GM18867 (cell line): Measurements from ENCODE around the gene DBH.

Experiments
- ATAC-seq: cut with Tn5 transposase; IDR thresholded peaks from one replicate; pipeline ENCODE4 v1.9.1; 2021; ENCODE audit warnings: mild to moderate bottlenecking, moderate library complexity; ENCODE audit not compliant: unreplicated experiment

DBH gene

DNA sequence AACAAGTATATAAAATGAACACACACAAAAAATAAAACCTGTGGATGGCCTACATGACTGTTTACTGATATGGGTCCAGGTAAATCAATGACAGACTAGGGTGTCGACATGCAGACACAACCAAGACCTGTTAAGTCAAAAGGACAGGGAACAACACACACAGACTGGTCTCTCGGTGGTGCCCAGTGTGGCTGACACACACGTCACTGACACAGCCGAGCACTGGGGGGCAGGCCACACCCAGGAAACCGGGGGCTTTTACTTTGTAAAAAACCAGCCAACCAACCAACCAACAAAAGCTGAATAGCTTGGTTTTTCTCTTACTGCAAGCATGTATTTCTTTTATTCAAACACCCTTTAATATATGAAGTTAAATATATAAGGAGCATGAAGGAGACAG lies 31.9 kb upstream of the DBH start:
- no peak for ATAC-seq

DNA sequence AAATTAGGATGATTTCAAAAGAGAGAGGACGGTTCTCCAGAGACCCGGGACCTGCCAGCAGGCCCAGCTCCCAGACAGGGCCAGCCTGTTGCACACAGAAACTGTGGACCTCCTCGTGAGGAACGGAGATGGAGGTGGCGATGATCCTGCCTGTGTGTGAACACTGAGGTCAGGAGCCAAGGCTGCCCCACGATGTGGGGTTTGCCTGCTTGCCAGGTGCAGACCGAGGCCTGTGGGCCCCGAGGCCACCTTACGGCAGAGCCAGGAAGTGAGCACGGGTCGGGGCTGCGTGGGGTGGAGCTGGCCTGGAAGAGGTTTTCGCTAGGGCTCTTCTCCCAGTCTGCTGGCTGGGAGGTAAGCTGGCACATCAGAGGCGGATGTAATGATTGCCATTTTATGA lies 31.3 kb upstream of the DBH start:
- no peak for ATAC-seq

DNA sequence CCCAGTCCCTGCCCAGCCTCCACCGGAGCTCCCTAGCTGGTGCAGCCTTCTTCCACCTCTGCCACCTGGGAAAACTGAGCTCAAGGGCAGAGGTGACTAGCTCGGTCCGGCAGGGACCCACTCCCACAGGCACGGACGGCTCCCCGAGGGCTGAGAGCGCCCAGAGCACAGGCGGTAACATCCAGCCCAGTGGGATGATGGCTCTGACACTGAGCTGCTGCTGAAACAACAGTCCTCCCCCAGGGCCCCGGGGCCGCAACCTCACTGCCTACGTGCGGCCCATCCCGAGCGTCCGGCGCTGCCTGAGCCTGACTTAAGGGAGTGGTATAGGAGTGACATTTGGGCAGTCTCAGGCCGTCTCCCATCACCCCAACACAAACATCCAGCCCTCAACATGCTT lies 30.7 kb upstream of the DBH start:
- ATAC-seq = no peak

DNA sequence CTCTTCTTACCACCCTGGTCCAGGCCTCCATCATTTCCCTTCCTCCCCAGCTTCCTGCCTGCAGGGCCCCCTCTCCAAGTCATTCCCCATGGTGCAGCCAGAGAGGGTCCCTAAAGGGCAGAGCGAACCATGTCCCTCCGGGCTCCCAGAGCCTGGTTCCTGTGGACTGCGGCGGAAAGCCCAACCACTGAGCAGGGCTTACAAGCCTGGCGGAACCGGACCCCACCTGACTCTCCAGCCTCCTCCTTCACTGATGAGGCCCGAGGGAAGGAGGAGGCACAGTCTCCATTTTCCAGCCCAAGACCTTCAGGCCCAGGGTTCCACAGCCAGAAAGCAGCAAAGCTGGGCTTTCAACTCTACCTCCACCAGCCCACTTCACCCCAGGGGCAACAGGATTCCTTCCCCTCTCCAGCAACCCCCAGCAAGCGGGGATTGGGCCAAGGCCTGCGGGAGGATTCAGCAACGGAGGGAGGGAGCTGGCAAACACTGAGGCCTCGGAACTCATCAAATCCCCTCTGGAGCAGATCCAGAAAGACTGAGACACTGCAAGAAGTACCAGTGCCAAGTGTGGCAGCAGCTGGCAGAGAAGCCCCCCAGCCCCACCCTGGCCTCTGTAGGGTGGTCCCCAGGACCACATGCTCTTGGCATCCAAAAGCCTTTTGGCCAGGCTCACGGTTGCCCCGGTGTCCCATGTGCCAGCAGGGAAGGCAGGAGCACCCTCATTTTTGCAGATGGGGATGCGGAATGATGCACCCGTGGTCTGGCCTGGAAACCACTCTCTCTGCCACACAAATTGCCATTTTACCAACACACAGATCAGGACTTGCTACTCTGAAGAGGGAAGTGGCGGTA lies 30.1 kb upstream of the DBH start:
- ATAC-seq = no peak

DNA sequence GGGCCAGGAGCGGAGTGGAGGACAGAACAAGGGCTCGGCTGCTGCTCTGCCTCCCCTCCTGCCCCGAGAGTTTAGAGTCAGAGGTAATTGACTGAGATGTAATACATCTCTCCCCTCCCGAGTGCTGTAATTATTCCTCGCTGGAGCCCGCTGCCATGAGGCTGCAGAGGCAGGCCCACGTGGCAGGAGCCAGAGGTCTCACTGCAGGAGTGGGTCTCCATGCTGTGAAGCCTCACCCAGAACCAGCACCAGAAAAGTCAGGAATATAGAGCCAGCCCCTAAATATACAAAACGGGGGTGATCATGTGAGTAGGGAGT lies 29.5 kb upstream of the DBH start:
- no peak for ATAC-seq

DNA sequence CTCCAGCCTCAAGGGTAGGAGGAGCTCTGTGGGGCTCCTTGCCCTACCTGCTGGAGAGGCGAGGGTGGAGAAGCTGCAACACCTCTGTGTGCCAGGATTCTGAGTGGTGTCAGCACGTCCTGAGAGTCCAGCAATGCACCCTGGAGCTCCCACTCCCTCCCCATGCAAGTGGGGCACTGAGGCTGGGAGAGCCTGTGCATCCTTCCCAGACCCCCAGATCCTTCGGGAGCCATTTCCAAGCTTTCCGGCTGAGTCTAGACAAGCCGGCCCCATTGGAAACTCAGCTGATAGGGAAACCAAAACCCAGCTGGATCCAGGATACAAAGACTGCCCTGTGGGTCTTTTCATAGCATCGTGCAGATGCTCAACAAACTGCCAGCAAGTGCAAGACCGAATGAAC lies 28.8 kb upstream of the DBH start:
- no peak for ATAC-seq

DNA sequence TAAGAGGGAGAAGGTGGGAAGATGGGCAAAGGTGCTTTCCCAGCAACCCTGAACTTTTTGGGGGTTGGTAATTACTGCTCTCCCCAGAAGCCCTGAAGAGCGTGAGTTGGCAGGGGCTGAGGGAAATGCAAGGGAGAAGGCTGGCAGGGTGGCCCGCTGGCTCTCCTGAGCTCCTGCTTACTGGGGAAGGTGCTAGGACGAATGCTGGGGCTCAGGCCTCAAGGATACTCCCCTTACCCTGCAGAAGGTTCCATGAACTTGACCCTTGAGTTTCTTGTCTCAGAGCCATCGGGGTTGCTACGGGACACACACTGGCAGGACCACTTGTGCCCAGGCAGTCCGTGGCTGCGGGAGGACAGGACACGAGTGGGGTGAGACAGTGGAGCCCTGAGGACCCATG lies 28.2 kb upstream of the DBH start:
- no peak for ATAC-seq

DNA sequence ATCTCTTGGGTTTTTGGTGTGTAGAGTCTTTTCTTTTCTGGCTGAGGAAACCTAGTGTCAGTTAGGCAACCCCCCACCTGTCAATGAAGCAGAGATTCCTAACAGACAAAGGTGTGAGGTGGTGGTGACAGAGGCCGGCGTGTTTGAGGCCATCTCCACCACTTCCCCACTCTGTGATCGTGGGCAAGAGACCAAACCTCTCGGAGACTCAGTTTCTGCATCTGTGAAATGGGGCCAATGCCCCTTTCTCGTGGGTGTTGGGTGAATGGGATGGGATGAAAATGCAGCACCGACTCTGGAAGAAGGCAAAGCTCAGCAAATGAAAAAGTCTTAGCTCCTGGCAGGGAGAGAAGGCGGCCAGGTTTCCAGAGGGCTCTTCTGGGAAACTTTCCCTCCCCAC lies 27.8 kb upstream of the DBH start:
- ATAC-seq = no peak

DNA sequence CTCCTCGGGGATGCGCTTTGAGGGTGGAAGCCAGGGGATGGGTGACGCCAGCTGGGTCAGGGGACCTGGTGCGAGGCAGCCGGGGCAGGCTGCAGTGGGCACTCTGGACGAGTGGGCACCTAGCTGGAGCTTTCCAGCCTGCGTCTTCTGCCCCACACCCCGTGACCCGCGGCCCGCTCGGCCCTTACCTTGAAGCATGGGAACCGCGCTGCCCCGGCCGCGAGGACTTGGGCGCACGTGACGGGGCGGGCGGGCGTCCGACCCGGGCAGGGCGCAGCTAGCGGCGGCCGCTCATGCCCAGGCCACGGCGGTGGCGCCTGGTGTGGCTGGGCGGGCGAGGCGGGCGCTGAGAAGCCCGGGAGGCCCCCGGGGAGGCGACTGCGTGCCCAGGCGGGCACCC lies 27.3 kb upstream of the DBH start:
- ATAC-seq = no peak

DNA sequence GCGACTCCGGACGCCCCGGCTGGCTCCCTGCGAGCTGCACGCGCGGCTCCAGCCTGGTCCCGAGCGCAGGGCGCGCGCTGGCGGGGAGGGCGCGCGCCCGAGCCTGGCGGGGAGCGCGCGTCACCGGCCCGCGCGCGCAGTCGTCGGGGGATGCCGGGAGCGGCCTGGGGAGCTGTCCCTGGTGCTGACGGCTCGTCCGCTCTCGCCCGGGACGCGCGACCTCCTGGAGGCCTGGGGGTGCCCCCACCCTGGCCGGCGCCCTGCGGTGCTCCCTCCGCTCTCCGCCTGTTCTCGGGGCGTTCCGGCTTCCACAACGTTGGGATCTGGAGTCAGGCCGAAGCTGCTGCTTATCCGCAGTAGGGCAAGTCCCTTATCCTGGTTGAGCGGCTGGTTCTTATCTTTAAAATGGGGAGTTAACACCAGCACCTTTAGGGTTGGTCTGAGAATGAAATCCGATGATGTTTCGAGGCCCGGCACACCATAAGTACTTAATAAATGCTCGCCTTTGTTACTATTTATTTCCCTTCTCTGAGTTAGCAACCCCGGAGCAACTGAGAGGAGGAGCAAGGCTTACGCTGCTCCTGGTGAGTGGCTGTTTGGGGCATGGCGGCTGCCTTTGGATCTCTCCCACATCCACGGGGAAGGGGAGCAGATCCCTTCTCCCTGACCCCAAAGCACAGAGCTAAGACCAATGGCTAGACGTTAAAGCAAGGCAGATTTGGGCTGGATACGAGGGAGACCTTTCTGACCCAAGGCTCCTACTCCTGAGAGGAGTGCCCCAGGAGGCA lies 26.7 kb upstream of the DBH start, which contains the start of gene FAM163B:
FAM163B (minus strand) TSS at position 79 of the 788 bp plus-strand sequence. CDS start 29,166 bp downstream, outside the sequence.
- no peak for ATAC-seq

DNA sequence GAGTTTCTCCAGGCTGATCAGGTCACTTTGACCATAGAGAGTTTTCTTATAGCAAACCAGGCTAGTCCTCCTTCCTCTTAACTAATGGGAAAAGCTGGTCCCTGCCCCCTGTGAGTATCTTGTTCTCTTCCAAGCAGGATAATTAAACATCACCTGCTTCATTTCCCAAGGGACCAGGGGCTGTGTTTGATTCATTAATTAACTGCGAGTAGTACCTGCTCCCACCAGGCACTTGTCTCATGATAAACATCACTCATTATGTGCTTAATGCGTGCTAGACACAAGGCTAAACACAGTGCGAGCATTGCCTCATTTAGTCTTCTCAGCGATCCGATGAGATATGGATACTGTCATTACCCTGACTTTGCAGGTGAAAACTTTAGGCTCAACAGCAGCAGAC lies 25.3 kb upstream of the DBH start:
- ATAC-seq = no peak

DNA sequence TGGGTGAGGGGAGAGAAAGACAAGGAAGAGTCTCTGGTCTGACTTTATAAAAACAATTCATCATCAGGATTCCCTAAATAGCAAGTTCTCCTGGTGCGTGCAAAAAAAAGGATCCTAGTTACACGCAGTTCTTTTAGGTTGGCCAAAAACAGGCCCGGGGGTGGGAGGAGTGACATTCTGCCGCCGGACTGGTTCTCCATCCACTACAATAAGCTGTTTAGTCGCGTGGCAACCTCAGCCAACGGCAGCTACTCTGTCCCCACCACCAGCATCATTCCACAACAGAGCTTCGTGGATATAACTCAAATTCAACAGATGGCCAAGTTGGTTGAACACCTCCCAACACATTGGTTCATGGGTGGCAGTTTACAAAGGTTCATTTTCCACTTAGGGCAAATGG lies 24.1 kb upstream of the DBH start:
- no peak for ATAC-seq

DNA sequence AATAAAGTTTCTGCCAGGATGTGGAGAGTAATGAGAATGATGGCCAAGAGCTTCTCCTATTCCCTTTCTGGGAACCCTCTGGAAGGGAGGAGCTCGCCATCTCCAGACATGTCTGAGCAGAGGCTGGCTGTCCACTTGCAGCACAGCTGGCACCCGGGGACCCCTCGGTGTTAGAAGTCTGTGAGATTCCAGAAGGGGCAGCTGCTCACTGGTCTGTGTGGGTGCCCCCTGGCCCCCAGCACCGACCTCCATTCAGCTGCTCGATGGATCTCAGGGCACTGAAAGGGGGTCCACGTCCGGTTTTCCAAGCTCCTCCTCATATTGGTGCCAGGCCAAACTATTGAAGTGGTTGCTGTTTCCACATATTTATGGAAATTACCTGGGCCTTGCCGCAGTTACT lies 23.3 kb upstream of the DBH start:
- no peak for ATAC-seq

DNA sequence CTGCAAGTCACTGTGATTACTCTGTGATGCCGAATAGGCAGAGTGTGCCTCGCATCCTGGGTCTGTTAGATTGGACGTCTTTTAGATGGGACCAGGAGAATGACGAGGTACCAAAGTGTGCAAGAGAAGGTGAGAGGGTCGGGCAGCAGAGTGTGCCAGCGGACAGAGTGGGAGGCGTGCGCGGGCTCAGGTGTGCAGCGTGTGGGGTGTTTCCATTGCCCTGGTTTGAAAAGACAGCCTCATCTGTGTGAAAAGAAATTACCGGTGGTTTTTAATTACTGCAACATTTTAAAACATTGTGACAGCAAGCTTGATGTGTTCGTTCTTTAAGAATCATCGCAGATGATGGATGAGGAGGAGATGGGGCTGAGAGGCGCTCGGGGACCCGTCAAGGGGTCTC lies 22.7 kb upstream of the DBH start:
- ATAC-seq = no peak

DNA sequence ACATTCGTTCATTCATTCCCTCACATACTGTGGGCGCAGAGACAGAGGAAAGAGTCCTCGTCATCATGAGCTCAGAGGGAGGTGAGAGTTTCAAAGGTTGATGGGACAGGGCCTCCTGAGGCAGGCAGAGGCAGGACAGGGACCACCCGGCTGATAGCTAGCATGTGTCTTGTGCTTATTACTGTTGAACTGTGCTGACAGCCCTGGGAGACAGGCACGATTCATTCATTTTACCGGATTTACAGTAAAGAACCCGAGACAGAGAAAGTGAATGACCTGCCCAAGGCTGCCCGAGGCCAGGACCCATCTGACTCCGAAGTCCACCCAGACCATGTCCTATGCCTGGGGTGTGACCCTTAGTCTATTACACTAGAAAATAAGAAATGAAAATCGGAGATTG lies 22.1 kb upstream of the DBH start:
- no peak for ATAC-seq

DNA sequence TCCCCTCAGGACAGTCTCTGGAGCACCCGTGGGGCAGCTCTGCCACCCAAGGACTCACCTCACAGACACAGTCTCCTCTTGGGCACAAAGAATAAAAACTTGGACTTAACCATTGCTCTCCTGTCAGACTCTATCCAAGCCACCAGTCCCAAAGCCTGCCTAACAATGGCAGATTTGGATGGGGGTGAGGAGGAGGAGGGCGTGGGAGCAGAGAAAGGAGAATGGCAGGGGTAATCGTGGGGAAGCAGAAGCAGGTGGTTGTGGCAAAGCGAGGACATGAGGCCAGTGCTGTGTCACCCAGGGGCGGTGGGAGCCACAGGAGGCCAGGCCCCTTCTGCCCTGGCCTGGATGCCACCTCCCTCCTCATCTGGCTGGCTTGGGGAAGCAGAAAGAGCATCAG lies 21.5 kb upstream of the DBH start:
- ATAC-seq = no peak

DNA sequence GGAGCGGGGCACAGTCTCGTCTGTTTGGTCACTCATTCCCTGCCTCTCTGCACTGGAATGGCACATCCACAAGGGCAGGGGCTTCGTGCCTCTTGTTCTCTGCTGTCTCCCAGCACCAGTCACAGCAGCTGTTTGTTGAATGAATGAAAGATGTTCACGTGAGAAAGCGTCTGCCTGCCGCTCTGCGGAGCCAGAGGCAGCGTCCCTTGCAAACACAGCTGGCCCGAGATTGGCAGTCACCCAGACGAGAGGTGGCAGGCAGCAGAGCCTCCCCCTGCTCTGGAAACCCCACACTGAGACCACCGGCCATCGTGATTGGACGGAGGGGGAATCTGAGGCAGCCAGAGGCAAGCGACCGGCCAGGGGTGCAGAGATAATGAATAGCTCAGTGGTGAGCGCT lies 21.0 kb upstream of the DBH start:
- ATAC-seq = no peak

DNA sequence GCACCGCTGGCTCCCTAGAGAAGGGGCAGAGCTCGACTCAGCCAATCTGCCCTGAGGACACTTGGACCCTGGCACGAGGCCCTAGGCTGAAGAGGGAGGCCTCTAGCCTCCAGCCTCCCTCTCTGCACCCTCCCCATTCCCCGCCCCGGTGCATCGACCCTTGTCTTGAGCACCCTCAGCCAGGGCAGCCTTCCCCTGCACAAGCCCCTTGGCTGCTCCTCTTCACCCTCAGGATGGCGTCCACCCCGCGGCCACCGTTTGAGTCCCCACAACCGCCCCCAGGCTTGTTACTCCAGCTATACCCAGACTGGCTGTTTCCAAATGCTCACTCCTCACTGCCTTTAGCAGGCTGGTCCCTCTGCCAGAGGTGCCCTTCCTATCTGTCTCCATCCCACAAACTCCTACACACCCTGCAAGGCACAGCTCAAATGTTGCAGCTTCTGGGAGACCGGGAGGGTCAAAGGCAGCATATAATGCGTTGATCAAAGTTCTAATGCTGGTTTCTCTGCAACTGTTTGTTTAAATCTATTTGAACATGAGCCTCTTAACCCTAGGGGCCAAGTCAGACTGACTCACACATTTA lies 20.5 kb upstream of the DBH start:
- ATAC-seq = no peak

DNA sequence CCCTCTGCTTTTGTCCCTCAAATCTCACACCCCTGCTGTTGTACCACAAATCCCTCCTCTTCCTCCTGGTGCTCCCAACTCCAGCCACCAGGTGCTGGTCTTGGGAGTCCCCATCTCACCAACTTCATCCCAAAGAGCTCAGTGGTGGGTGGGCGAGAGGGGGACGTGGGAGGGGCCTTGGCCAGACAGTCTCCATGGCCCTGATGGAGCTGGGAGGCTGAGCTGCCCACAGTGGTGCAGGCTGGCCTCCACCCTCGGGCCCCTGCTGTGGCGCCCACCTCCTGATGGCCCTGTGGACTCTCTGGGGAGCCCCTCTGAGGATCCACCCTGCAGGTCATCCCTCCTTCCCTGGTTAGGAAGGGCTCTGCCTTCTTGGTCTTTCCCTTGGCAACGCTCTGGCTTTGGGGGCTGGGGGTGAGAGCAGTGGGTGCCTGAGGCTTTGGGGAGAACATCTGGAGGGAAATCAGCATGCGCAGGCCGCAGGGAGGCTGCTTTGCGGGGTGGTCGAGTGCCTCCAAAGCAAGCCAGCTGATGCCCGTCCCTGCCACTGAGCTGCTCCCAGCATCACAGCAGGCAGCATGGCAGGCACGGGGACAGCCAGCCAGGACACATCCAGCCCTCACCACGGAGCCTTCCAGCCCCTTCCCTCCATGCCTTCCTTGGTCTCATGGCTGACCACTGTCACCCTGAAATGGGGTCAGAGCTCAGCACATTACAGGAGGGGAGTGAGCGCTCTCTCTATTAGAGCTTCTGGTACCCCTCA lies 19.3 kb upstream of the DBH start:
- no peak for ATAC-seq

DNA sequence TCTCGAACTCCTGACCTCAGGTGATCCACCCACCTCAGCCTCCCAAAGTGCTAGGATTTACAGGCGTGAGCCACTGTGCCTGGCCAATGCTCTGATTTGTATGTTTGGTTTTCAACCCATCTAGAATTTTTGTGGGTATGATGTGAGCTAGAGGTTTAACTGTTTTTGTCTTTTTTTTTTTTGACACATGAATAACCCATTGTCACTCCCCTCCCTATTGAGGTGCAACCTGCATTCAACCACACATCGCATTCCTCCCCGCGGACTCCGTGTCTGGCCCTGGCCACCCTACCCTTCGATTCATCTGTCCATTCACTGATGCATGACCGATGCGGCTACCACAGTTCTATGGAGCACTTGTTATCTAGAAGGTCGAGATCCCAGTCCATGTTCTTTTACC lies 17.4 kb upstream of the DBH start:
- no peak for ATAC-seq

DNA sequence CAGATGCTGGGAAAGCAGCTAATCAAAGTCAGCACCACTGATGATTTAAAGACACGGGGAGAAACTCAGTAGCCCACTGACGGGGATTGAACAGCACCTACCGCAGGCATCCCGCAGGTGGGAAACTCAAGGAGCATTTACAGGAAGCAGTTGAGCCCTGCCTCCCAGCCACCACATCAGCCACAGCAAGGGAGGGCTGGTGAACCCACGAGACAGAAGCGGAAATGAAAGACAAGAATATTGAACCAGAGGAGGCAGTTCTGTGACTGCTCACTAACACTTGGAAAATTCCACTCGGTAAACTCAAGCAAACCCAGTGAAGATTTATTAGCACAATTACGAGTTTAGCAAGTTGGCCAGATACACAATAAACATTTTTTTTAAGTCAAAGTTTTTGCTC lies 16.4 kb upstream of the DBH start:
- ATAC-seq = no peak
